Motor neuron (in vitro differentiated cells): Measurements from ENCODE around the gene PRSS8. TPM values are rescaled to one million over a fixed set of nuclear protein-coding genes. Genes with fewer than 3 reads are reported as not detected.

Source experiments
- ATAC-seq, 8 experiments: fragments of 200-7000 bp; cut with Tn5 transposase; replicated peaks in 6 of 8; 2 replicates each; pipeline ENCODE4 v1.8.0; 2021; ENCODE audit warnings: mild to moderate bottlenecking in 8 of 8, moderate library complexity in 8 of 8
- H3K27ac ChIP-seq, 2 donors: fragments of 250-450 bp; sonication (Bioruptor Pico); 2 replicates each; pipeline ENCODE4 v1.9.0; 2021; ENCODE audit warnings: antibody characterized with exemption in 2 of 2, mild to moderate bottlenecking in 2 of 2, moderate library complexity in 1 of 2
- H3K4me1 ChIP-seq, 2 donors: fragments of 250-450 bp; sonication (Bioruptor Pico); replicated peaks in 1 of 2; 2 replicates each; pipeline ENCODE4 v1.6.1; 2021; ENCODE audit warnings: antibody characterized with exemption in 2 of 2, mild to moderate bottlenecking in 2 of 2, moderate library complexity in 1 of 2
- H3K4me3 ChIP-seq, 5 donors: fragments of 250-450 bp; sonication (Bioruptor Pico); 2 replicates each; pipeline ENCODE4 v1.9.0; 2021; ENCODE audit warnings: antibody characterized with exemption in 5 of 5, mild to moderate bottlenecking in 5 of 5, moderate library complexity in 4 of 5
- WGBS, 10 experiments: fragments of 450-650 bp; shearing (Covaris generic); methylation state at CpG; one replicate each; pipeline ENCODE4 v1.0.0; 2022; 5-methylcytosine and 5-hydroxymethylcytosine counted together
- in situ Hi-C, 9 experiments: fragments of 400-800 bp; cut with MboI; loops; one replicate each; pipeline ENCODE4 v1.15.0; 2021; ENCODE audit warnings: low sequenced_read_pairs in 9 of 9, low pct_unique_long_range_greater_than_20kb in 2 of 9; ENCODE audit not compliant: unreplicated experiment in 9 of 9
- total RNA-seq, 8 experiments: library from RNA; unstranded; fragments of 300-600 nt; gene quantifications; 2 replicates each; pipeline versions ENCODE4 v1.2.3 to v1.2.4, GENCODE V29; 2022

Gene PRSS8
- total RNA-seq, 8 experiments from 2014 or later: 0.21 to 1.1 (median 0.55) TPM; not detected in 1

DNA sequence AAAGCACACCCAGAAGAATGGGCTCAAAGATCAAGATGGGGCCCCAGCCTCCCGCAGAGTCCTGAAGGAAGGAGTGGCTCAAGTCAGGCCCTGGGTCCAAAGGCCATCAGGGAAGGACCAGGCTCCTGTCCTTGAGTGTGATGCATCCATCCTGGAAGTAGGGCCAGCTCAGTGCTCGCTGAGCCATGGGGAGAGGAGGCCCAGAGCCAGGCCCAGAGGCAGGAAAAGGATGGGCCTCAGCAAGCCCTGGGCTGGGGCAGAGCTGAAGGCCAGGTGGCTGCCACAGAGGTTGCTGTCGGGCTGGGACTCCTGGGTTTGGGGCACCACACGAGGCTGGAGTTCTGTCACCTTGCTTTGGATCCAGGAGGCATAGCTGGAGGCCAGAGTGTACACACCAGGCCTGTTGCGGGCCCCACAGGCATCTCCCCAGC lies 3.7 kb downstream of the PRSS8 start:
- in situ Hi-C loops: no loop called here
- ATAC-seq: no peak
- WGBS, 10 experiments: 58 to 100% (median 100%) methylated on average over 1 to 2 of the region's 5 CpGs; no CpG with 5 or more reads in 6 of the 10 experiments

GRCh38 chr16:31131416-31131815 lies 4.1 kb downstream of the PRSS8 start:
- H3K27ac ChIP-seq: no peak overlapping the region
- no peak overlapping the region for H3K4me3 ChIP-seq
- in situ Hi-C loops: no loop called here
- peaks cover 19 to 25% of the 10 kb centered on the region in 2 donors for H3K4me1 ChIP-seq
- no peak for ATAC-seq
- WGBS, 10 experiments: 81 to 100% (median 94%) methylated on average over 3 to 4 of the region's 11 CpGs; no CpG with 5 or more reads in 7 of the 10 experiments

More for the DNA sequence above, 3.7 kb downstream of the PRSS8 start:
- H3K4me1 ChIP-seq: peaks cover 19 to 25% of the 10 kb centered on the region in 2 donors
- no peak overlapping the region for H3K4me3 ChIP-seq
- no peak overlapping the region for H3K27ac ChIP-seq

GRCh38 chr16:31130899-31131298 lies 4.6 kb downstream of the PRSS8 start:
- WGBS, 10 experiments: 100% methylated on average over 2 of the region's 6 CpGs; no CpG with 5 or more reads in 9 of the 10 experiments
- in situ Hi-C loops: no loop called here
- Histone ChIP-seq H3K4me3 (no peak overlapping the region), H3K27ac (no peak overlapping the region), H3K4me1 (peaks cover 19 to 25% of the 10 kb centered on the region in 2 donors)
- ATAC-seq: no peak

GRCh38 chr16:31130336-31130891 lies 5.1 kb downstream of the PRSS8 start:
- H3K4me1 ChIP-seq: peaks cover 19 to 21% of the 10 kb centered on the region in 2 donors
- no peak overlapping the region for H3K27ac ChIP-seq
- in situ Hi-C loops: no loop called here
- no peak for ATAC-seq
- H3K4me3 ChIP-seq: no peak overlapping the region
- 100% methylated on average over 1 to 2 of the region's 10 CpGs; no CpG with 5 or more reads in 7 of the 10 experiments for whole genome bisulfite sequencing, 10 experiments

DNA sequence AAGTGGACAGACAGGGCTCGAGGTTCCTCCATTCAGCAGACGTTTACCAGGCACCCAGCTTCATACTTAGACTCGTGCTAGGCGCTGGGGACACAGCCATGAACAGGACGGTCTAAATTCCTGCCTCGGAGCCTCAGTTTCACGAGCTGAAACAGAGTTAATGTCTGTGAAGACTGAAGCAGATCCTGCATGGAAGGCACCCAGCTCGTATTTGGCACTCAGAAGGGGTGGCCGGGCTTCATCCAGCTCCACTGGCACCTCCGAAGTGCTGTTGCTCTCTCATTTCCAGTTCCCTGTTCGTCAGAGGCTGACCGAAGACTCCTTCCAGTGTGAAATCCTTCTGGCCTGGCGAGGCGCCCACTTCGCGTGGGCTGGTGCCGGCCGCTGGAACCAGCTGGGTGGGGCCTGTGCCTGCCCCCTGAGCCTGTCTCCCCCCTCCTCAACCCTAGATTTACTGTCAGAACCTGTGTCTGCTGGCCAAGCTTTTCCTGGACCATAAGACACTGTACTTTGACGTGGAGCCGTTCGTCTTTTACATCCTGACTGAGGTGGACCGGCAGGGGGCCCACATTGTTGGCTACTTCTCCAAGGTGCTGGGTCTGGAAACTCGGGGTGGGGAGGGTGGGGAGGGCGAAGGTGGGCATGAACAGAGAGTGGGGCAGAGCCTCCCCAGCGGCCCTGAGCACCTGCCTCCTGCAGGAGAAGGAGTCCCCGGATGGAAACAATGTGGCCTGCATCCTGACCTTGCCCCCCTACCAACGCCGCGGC lies 5.8 kb downstream of the PRSS8 start:
- 60 to 95% (median 83%) methylated on average over 3 to 14 of the region's 29 CpGs; no CpG with 5 or more reads in 5 of the 10 experiments for WGBS, 10 experiments
- in situ Hi-C loops: no loop called here
- Histone ChIP-seq H3K4me3 (no peak overlapping the region), H3K27ac (no peak overlapping the region), H3K4me1 (peaks cover 13 to 14% of the 10 kb centered on the region in 2 donors)
- ATAC-seq: peak in 1 of 8 experiments; percentile 2

GRCh38 chr16:31128711-31129567 lies 6.6 kb downstream of the PRSS8 start:
- no peak overlapping the region for H3K4me3 ChIP-seq
- H3K4me1 ChIP-seq: peaks cover 5 to 6% of the 10 kb centered on the region in 2 donors
- no peak overlapping the region for H3K27ac ChIP-seq
- ATAC-seq: peak in 3 of 8 experiments; percentile 21 to 47 (median 37)
- in situ Hi-C loops: no loop called here
- WGBS, 10 experiments: 44 to 100% (median 83%) methylated on average over 1 to 7 of the region's 14 CpGs; no CpG with 5 or more reads in 3 of the 10 experiments

DNA sequence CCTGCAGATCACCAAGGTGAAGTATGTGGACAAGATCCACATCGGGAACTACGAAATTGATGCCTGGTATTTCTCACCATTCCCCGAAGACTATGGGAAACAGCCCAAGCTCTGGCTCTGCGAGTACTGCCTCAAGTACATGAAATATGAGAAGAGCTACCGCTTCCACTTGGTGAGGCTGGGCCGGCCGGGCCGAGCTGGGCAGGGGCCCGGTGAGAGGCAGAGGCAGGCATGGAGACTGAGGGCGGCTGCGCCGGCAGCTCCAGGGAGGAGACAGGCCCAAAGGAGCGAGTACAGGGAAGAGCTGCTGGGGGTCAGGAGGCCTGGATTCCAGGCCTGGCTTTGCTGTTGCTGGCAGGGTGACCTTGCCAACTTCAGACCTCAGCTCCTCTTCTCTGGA lies 8.3 kb downstream of the PRSS8 start:
- ATAC-seq: no peak
- Histone ChIP-seq H3K4me3 (no peak overlapping the region), H3K27ac (no peak overlapping the region), H3K4me1 (no peaks in the 10 kb centered on the region)
- in situ Hi-C loops: no loop called here
- 80 to 100% (median 98%) methylated on average over 1 to 8 of the region's 13 CpGs; no CpG with 5 or more reads in 5 of the 10 experiments for WGBS, 10 experiments

- 80 to 100% (median 100%) methylated on average over 1 to 2 of the region's 3 CpGs; no CpG with 5 or more reads in 4 of the 10 experiments for WGBS, 10 experiments
- Histone ChIP-seq H3K27ac (no peak overlapping the region), H3K4me1 (no peaks in the 10 kb centered on the region), H3K4me3 (no peak overlapping the region)
- ATAC-seq: no peak
- in situ Hi-C loops: no loop called here
Measured at GRCh38 chr16:31125844-31126243, 9.7 kb downstream of the PRSS8 start.

DNA sequence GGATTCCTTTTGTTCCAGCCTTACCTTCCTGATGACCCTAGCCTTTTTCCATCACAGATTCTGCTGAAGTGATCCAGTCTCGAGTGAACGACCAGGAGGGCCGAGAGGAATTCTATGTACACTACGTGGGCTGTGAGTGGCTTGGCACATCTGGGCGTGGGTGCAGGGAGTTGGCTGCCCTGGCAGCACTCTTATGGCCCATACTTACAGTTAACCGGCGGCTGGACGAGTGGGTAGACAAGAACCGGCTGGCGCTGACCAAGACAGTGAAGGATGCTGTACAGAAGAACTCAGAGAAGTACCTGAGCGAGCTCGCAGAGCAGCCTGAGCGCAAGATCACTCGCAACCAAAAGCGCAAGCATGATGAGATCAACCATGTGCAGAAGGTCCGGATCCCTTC lies 15.4 kb downstream of the PRSS8 start:
- no peak for ATAC-seq
- in situ Hi-C loops: no loop called here
- 71 to 98% (median 92%) methylated on average over 1 to 15 of the region's 16 CpGs; no CpG with 5 or more reads in 3 of the 10 experiments for WGBS, 10 experiments
- Histone ChIP-seq H3K4me1 (peaks cover 6 to 10% of the 10 kb centered on the region in 2 donors), H3K27ac (no peak overlapping the region), H3K4me3 (no peak overlapping the region)

DNA sequence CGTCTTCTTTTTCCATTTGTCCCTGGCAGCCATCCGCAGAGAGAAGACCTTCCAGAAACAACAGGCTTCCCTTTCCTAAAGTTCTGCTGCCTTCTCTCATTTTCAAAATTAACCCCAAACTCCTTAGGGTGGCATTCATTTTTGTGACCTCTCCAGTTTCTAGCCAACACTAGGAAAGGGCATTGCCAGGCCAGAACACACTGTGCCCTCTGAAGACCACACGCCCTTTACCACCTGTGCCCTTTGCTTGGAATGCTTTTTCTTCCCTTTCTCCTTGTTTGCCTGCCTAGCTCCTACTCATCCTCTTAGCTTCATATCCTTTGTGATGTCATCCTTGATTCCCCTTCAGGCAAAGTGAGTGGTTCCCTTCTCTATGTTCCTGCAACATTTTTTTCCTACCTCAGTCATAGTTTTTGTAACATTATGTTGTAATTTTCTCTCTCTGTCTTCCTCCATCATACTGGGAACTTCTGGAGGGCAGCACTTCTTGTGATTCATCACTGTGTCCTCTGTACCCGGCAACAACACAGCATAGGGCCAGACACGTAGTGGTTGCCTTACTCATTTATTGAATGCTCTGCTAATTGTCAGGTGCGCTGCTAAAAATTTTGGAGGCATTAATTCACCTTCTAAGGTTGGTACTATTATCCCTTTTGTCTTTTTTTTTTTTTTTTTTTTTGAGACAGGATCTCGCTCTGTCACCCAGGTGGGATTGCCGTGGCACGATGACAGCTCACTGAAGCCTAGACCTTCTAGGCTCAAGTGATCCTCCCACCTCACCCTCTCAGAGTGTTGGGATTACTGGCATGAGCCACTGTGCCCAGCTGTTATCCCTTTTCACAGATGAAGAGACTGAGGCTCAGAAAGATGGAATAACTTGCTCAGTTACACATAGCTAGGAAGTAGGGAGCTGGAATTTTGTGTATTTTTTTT lies 17.0 kb downstream of the PRSS8 start:
- peak overlapping the region; percentile 97 to 98 for H3K27ac ChIP-seq
- no peak for ATAC-seq
- peaks cover 6 to 10% of the 10 kb centered on the region in 2 donors for H3K4me1 ChIP-seq
- WGBS, 10 experiments: 10 to 100% (median 66%) methylated on average over 1 to 9 of the region's 9 CpGs
- H3K4me3 ChIP-seq: peak overlapping the region; percentile 86 to 97 (median 93)
- in situ Hi-C loops: no loop called here

DNA sequence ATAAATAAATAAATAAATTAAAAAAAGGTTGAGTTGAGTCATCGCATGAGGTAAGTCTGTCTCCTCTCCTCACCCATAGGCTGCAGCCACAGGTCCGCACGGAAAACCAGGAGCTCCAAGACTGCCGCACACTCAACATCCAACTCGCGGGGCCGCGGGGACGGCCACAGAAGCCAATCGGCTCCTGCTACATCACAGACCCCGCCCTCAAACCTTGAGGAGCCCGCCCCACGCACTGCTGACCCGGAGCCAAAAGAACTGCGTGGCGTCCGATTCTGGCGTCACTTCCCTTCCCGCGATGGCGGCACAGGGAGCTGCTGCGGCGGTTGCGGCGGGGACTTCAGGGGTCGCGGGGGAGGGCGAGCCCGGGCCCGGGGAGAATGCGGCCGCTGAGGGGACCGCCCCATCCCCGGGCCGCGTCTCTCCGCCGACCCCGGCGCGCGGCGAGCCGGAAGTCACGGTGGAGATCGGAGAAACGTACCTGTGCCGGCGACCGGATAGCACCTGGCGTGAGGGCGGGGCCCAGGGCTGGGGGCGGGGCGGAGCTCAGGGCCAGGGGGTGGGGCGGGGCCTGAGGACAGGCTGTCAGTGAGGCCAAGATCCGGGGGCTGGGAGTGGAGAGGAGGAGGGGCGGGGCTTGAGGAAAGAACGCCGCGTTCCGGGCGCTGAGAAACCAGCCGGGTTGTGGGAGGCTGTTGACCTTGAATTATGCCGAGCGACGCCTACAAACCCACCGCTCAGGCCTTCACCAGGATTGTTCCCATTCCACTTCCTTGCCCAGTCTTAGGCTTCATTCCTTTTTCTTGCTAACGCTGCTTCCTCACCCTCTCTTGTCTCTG lies 17.9 kb downstream of the PRSS8 start, which contains the start of gene KAT8:
TSS of gene KAT8 (plus strand) at position 281 of the 839 bp plus-strand sequence. CDS start at position 299, 18 bp downstream.
- 0% methylated on average over 1 to 9 of the region's 68 CpGs; no CpG with 5 or more reads in 4 of the 10 experiments for WGBS, 10 experiments
- H3K27ac ChIP-seq: peak within 1 kb of the TSS; percentile 97 to 98
- peak; percentile 90 to 94 (median 92) for ATAC-seq
- peak within 1 kb of the TSS; percentile 86 to 97 (median 93) for H3K4me3 ChIP-seq
- H3K4me1 ChIP-seq: peaks cover 6 to 10% of the 10 kb centered on the region in 2 donors
- in situ Hi-C loops: no loop called here
